ENCODE data around the gene KIF5A. TPM values are rescaled to one million over a fixed set of nuclear protein-coding genes. Genes with fewer than 3 reads are reported as not detected.

The KIF5A gene
- total and polyA plus RNA-seq, 3 experiments from 2014 or later, result 0.12 to 2.1 (median 1.8) TPM

DNA sequence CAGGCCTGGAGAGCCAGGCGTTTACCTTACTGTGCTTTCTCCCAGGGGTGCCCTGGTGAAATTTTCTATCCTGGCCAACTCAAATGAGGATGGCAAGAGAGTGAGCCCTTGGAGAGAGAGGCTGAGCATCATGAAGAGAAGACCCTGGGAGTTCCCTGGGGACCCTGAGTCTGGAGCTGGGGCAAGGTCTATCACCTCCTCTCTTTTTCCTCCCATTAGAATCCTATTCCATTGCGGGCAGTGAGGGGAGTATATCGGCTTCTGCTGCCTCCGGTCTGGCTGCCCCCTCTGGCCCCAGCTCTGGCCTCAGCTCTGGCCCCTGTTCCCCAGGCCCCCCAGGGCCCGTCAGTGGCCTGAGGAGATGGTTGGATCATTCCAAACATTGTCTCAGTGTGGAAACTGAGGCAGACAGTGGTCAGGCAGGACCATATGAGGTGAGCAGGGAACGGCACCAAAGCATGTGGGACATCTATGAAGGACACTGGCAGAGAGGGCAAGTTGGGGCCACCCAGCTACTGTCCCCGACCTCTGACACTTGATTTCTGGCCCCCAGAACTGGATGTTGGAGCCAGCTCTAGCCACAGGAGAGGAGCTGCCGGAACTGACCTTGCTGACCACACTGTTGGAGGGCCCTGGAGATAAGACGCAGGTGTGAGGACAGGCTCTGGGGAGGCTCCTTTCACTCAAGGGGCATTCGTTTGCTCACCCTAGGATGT is 63.0 kb downstream of the KIF5A start:
- Histone ChIP-seq H3K9me3 (ENCODE audit: low read length) (no peaks in the 10 kb centered on the region), H3K4me3 (ENCODE audit: low read length) (no peak overlapping the region), H3K36me3 (ENCODE audit: insufficient read depth, low read length) (no peaks in the 10 kb centered on the region), H3K27ac (ENCODE audit: low read depth, low read length) (no peak overlapping the region), H3K4me1 (ENCODE audit: insufficient read depth, low read length) (peaks cover 10% of the 10 kb centered on the region), H3K27me3 (ENCODE audit: insufficient read depth, low read length, poor library complexity, severe bottlenecking) (peaks cover 5% of the 10 kb centered on the region)
- DNase-seq, result no peak
- ChIA-PET CTCF (interaction anchor here (0.8 to 1.4 kb wide), 3 partner anchors 30 to 154 kb away, joined by 3 to 7 read pairs (median 3); no protein-coding TSS in a partner anchor), POLR2A (no interaction called here)
- H3K4me3 Mint-ChIP-seq, result peak overlapping the region in 4 of 7 donors; percentile 8 to 82 (median 78)
- H3K4me1 Mint-ChIP-seq, result peaks cover 5 to 13% (median 7%) of the 10 kb centered on the region in 3 donors
- peaks cover 0 to 8% (median 1%) of the 10 kb centered on the region in 3 donors for H3K36me3 Mint-ChIP-seq
- H3K27me3 Mint-ChIP-seq, result peaks cover 18 to 43% of the 10 kb centered on the region in 2 donors
- H3K27ac Mint-ChIP-seq, result peak overlapping the region in 2 of 8 donors; percentile 47 to 87
- H3K9me3 Mint-ChIP-seq, result no peaks in the 10 kb centered on the region

DNA sequence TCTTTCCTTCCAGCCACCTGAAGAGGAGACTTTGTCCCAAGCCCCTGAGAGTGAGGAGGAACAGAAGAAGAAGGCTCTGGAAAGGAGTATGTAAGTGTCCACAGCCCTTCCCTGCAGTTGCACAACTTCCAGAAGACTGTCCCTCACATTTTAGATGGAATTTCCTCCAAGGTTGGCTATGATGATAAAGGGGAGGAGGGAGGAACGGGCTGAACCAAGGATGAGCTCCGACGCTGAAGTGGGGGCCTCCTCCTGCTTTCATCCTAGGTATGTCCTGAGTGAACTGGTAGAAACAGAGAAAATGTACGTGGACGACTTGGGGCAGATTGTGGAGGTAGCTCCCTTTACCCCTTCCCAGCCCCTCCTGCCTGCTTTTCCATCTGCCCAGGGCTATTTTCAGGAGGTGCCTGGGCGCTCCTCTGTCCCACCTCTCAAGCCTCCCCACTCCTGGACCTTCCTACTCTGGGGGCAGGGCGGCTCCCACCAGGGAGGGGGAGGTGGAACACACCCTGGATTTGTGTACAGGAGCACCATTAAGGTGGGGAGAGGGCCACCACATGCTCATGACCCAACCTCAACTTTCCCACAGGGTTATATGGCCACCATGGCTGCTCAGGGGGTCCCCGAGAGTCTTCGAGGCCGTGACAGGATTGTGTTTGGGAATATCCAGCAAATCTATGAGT is 63.7 kb downstream of the KIF5A start:
- Histone ChIP-seq H3K4me1 (ENCODE audit: insufficient read depth, low read length) (peaks cover 10% of the 10 kb centered on the region), H3K9me3 (ENCODE audit: low read length) (no peaks in the 10 kb centered on the region), H3K36me3 (ENCODE audit: insufficient read depth, low read length) (no peaks in the 10 kb centered on the region), H3K4me3 (ENCODE audit: low read length) (no peak overlapping the region), H3K27me3 (ENCODE audit: insufficient read depth, low read length, poor library complexity, severe bottlenecking) (peaks cover 9% of the 10 kb centered on the region), H3K27ac (ENCODE audit: low read depth, low read length) (no peak overlapping the region)
- Mint-ChIP-seq H3K4me3 (no peak overlapping the region), H3K27ac (peak overlapping the region in 1 of 8 donors; percentile 47), H3K27me3 (peaks cover 24 to 47% of the 10 kb centered on the region in 2 donors), H3K9me3 (no peaks in the 10 kb centered on the region), H3K4me1 (peaks cover 5 to 13% (median 7%) of the 10 kb centered on the region in 3 donors), H3K36me3 (peaks cover 0 to 7% (median 0%) of the 10 kb centered on the region in 3 donors)
- DNase-seq, result no peak
- POLR2A ChIA-PET, result no interaction called here
- CTCF ChIA-PET, result interaction anchor here (0.8 kb wide), 1 partner anchor 155 kb away, joined by 3 read pairs; no protein-coding TSS in a partner anchor

DNA sequence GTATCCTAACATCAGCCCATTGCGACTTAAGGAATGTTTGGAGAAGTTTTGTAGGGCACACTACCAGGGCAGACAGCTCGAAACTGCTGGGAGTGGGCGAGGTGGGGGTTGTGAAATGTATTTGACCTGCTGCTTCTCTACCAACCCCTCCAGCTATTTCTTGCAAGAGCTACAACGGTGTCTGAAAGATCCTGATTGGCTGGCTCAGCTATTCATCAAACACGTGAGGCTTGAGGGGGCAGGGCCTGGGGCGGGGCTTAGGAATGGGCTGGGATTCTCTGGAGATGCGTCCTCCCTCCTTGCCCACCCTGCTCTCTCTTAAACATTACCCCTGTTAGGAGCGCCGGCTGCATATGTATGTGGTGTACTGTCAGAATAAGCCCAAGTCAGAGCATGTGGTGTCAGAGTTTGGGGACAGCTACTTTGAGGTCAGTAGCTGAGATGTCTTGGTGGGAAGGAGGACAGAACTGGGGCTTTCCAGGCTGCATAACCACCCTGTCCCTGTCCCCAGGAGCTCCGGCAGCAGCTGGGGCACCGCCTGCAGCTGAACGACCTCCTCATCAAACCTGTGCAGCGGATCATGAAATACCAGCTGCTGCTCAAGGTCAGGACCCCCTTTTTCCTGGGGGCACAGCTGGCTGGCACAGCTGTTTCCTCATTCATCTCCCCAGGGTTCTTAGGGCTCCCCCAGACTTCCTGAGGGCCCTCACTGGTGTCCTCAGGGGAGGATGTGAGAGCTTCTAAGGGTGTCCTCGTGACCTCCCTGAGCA is 64.5 kb downstream of the KIF5A start:
- ChIA-PET POLR2A (no interaction called here), CTCF (interaction anchor here (1.4 to 2.5 kb wide), 2 partner anchors 21 to 31 kb away, joined by 3 to 8 read pairs; no protein-coding TSS in a partner anchor)
- Mint-ChIP-seq H3K9me3 (no peaks in the 10 kb centered on the region), H3K36me3 (peaks cover 0 to 2% (median 0%) of the 10 kb centered on the region in 3 donors), H3K4me3 (no peak overlapping the region), H3K27ac (no peak overlapping the region), H3K27me3 (peaks cover 32 to 54% of the 10 kb centered on the region in 2 donors), H3K4me1 (peaks cover 9 to 19% (median 13%) of the 10 kb centered on the region in 3 donors)
- no peak overlapping the region for H3K4me3 ChIP-seq (ENCODE audit: low read length)
- DNase-seq, result no peak
- H3K4me1 ChIP-seq (ENCODE audit: insufficient read depth, low read length), result peaks cover 12% of the 10 kb centered on the region
- no peaks in the 10 kb centered on the region for H3K36me3 ChIP-seq (ENCODE audit: insufficient read depth, low read length)
- no peak overlapping the region for H3K27ac ChIP-seq (ENCODE audit: low read depth, low read length)
- H3K27me3 ChIP-seq (ENCODE audit: insufficient read depth, low read length, poor library complexity, severe bottlenecking), result peaks cover 11% of the 10 kb centered on the region
- H3K9me3 ChIP-seq (ENCODE audit: low read length), result no peaks in the 10 kb centered on the region

DNA sequence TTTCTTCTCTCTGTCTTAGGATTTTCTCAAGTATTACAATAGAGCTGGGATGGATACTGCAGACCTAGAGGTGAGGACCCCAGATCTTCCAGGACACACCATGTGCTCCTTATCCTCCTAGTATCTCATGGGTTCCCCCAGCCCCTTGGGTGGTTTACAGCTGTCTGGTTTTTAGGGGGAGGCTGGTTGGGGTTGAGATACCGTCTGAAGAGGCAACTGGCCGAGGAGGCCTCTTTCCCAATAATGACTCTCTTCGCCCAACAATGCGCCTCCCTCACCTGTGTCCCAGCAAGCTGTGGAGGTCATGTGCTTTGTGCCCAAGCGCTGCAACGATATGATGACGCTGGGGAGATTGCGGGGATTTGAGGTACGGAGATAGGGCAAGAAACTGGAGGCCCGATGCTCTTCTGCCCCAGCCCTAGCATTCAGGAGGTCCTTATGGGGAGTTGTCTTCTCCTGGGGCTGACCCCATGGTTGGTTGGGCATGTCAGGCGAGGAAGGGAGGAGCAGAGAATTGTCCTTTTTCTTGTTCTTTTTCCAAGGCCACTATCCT is 65.2 kb downstream of the KIF5A start:
- Mint-ChIP-seq H3K9me3 (no peaks in the 10 kb centered on the region), H3K27me3 (peaks cover 35 to 58% of the 10 kb centered on the region in 2 donors), H3K27ac (no peak overlapping the region), H3K4me3 (no peak overlapping the region), H3K4me1 (peaks cover 9 to 25% (median 15%) of the 10 kb centered on the region in 3 donors), H3K36me3 (no peaks in the 10 kb centered on the region)
- Histone ChIP-seq H3K9me3 (ENCODE audit: low read length) (no peaks in the 10 kb centered on the region), H3K4me1 (ENCODE audit: insufficient read depth, low read length) (peaks cover 19% of the 10 kb centered on the region), H3K27me3 (ENCODE audit: insufficient read depth, low read length, poor library complexity, severe bottlenecking) (peaks cover 17% of the 10 kb centered on the region), H3K36me3 (ENCODE audit: insufficient read depth, low read length) (no peaks in the 10 kb centered on the region), H3K27ac (ENCODE audit: low read depth, low read length) (no peak overlapping the region), H3K4me3 (ENCODE audit: low read length) (no peak overlapping the region)
- no peak for DNase-seq
- CTCF ChIA-PET, result interaction anchor here (1.4 to 2.5 kb wide), 2 partner anchors 22 to 32 kb away, joined by 3 to 8 read pairs; no protein-coding TSS in a partner anchor
- POLR2A ChIA-PET, result no interaction called here

DNA sequence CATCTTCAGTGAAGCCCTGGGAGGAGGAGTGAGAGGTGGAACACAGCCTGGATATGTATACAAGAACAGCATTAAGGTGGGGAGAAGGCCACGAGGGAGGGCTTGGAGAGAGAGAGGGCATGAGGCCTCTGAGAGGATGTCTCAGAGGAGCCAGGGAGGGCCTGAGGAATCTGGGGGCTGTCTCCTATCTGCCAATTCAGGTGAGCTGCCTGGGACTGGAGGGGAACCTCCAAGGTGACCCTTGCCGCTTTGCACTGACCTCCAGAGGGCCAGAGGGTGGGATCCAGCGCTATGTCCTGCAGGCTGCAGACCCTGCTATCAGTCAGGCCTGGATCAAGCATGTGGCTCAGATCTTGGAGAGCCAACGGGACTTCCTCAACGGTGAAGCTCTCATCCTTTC is 65.8 kb downstream of the KIF5A start:
- no peak overlapping the region for H3K27ac Mint-ChIP-seq
- DNase-seq, result no peak
- peaks cover 23% of the 10 kb centered on the region for H3K27me3 ChIP-seq (ENCODE audit: insufficient read depth, low read length, poor library complexity, severe bottlenecking)
- no peak overlapping the region for H3K4me3 ChIP-seq (ENCODE audit: low read length)
- ChIA-PET CTCF (interaction anchor here (1.4 to 2.5 kb wide), 2 partner anchors 22 to 32 kb away, joined by 3 to 8 read pairs; no protein-coding TSS in a partner anchor), POLR2A (no interaction called here)
- no peak overlapping the region for H3K4me3 Mint-ChIP-seq
- peaks cover 11 to 26% (median 17%) of the 10 kb centered on the region in 3 donors for H3K4me1 Mint-ChIP-seq
- H3K27ac ChIP-seq (ENCODE audit: low read depth, low read length), result no peak overlapping the region
- no peaks in the 10 kb centered on the region for H3K9me3 Mint-ChIP-seq
- H3K4me1 ChIP-seq (ENCODE audit: insufficient read depth, low read length), result peaks cover 19% of the 10 kb centered on the region
- H3K9me3 ChIP-seq (ENCODE audit: low read length), result no peaks in the 10 kb centered on the region
- H3K27me3 Mint-ChIP-seq, result peaks cover 39 to 60% of the 10 kb centered on the region in 2 donors
- no peaks in the 10 kb centered on the region for H3K36me3 Mint-ChIP-seq
- H3K36me3 ChIP-seq (ENCODE audit: insufficient read depth, low read length), result no peaks in the 10 kb centered on the region

DNA sequence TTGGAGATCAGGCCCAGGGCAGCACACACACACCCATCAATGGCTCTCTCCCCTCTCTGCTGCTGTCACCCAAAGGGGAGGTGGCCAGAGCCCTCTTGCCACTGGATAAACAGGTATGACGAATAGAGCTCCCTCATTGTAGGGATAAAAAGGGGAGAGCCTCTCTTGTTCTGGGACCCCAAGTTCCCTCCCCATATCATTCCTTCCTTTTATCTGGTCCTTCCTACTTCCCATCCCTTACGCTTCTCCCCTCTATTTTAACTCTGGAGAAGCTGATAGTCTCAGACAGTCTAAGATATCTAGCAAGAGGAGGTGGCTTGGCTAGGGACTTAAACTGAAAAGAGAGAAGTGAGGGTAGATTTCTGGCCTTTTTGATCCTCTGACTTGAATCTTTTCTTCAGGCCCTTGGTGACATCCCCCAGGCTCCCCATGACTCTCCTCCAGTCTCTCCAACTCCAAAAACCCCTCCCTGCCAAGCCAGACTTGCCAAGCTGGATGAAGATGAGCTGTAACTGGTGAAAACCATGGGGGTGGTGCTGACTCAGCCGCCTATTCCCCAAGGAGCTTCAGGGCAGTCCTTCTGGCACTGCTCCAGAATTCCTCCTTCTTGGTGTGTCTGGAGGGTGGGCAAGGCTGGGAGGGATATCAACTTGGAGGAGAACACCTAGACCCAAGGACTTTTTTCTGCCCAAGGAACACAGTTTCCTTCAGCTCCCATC is 66.7 kb downstream of the KIF5A start:
- H3K9me3 Mint-ChIP-seq, result no peaks in the 10 kb centered on the region
- H3K27me3 ChIP-seq (ENCODE audit: insufficient read depth, low read length, poor library complexity, severe bottlenecking), result peaks cover 32% of the 10 kb centered on the region
- POLR2A ChIA-PET, result no interaction called here

DNA sequence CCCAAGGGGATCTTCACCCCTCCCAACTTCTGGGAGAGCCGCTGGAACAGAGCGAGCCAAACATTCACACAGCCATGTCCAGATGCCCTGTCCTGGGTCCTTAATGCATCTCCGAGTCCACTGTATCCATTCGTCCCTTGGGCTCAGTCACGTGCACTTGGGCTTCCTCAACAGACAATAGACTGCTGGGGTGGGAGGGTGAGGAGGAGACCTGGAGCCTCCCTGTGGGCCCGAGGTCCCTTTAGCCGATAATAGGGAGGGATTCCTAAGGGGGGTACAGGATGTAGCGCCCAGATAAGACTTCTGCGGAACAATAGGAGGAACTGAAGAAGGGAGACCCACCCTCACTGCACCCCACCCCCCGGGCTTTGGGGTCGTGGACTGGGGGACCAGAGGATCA is 68.1 kb downstream of the KIF5A start:
- Histone ChIP-seq H3K4me1 (ENCODE audit: insufficient read depth, low read length) (peaks cover 30% of the 10 kb centered on the region), H3K36me3 (ENCODE audit: insufficient read depth, low read length) (no peaks in the 10 kb centered on the region), H3K9me3 (ENCODE audit: low read length) (no peaks in the 10 kb centered on the region), H3K4me3 (ENCODE audit: low read length) (no peak overlapping the region), H3K27ac (ENCODE audit: low read depth, low read length) (no peak overlapping the region), H3K27me3 (ENCODE audit: insufficient read depth, low read length, poor library complexity, severe bottlenecking) (peaks cover 41% of the 10 kb centered on the region)
- ChIA-PET CTCF (interaction anchor here (5.7 kb wide), 1 partner anchor 35 kb away, joined by 85 read pairs; no protein-coding TSS in a partner anchor), POLR2A (no interaction called here)
- no peak overlapping the region for H3K4me3 Mint-ChIP-seq
- H3K27me3 Mint-ChIP-seq, result peaks cover 59 to 72% of the 10 kb centered on the region in 2 donors
- H3K36me3 Mint-ChIP-seq, result peaks cover 0 to 4% (median 0%) of the 10 kb centered on the region in 3 donors
- H3K9me3 Mint-ChIP-seq, result no peaks in the 10 kb centered on the region
- DNase-seq, result no peak
- H3K27ac Mint-ChIP-seq, result peak overlapping the region in 1 of 8 donors; percentile 31
- H3K4me1 Mint-ChIP-seq, result peaks cover 28 to 34% (median 32%) of the 10 kb centered on the region in 3 donors

More for the DNA sequence above, 66.7 kb downstream of the KIF5A start:
- CTCF ChIA-PET, result interaction anchor here (2.5 kb wide), 1 partner anchor 33 kb away, joined by 8 read pairs; no protein-coding TSS in a partner anchor
- Mint-ChIP-seq H3K27ac (no peak overlapping the region), H3K4me1 (peaks cover 18 to 31% (median 23%) of the 10 kb centered on the region in 3 donors), H3K27me3 (peaks cover 46 to 69% of the 10 kb centered on the region in 2 donors), H3K36me3 (no peaks in the 10 kb centered on the region), H3K4me3 (no peak overlapping the region)
- H3K4me3 ChIP-seq (ENCODE audit: low read length), result no peak overlapping the region
- peaks cover 23% of the 10 kb centered on the region for H3K4me1 ChIP-seq (ENCODE audit: insufficient read depth, low read length)
- no peak overlapping the region for H3K27ac ChIP-seq (ENCODE audit: low read depth, low read length)
- no peaks in the 10 kb centered on the region for H3K9me3 ChIP-seq (ENCODE audit: low read length)
- no peak for DNase-seq
- H3K36me3 ChIP-seq (ENCODE audit: insufficient read depth, low read length), result no peaks in the 10 kb centered on the region

Data from CD8-positive, alpha-beta memory T cell (primary cell).